Measurements from ENCODE around the gene ATOX1.
"Not testable (repeated sequence)": the region's sequence is repeated elsewhere in the genome, so short reads cannot be mapped to it uniquely, and the experiment has no call there.

The ATOX1 gene, protein sequence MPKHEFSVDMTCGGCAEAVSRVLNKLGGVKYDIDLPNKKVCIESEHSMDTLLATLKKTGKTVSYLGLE

GRCh38 chr5:151758430-151759241, at the start of gene ATOX1:
ATOX1 (minus strand) TSS chr5:151758631; CDS start chr5:151758551, 80 bp downstream.
- peak; percentile 99 for ATAC-seq
- Mint-ChIP-seq H3K9me3 (no peaks in the 10 kb centered on the region), H3K4me3 (peak within 1 kb of the TSS; percentile 96), H3K27ac (peak within 1 kb of the TSS; percentile 95), H3K27me3 (no peaks in the 10 kb centered on the region), H3K4me1 (peaks cover 47% of the 10 kb centered on the region), H3K36me3 (peaks cover 2% of the 10 kb centered on the region)

DNA sequence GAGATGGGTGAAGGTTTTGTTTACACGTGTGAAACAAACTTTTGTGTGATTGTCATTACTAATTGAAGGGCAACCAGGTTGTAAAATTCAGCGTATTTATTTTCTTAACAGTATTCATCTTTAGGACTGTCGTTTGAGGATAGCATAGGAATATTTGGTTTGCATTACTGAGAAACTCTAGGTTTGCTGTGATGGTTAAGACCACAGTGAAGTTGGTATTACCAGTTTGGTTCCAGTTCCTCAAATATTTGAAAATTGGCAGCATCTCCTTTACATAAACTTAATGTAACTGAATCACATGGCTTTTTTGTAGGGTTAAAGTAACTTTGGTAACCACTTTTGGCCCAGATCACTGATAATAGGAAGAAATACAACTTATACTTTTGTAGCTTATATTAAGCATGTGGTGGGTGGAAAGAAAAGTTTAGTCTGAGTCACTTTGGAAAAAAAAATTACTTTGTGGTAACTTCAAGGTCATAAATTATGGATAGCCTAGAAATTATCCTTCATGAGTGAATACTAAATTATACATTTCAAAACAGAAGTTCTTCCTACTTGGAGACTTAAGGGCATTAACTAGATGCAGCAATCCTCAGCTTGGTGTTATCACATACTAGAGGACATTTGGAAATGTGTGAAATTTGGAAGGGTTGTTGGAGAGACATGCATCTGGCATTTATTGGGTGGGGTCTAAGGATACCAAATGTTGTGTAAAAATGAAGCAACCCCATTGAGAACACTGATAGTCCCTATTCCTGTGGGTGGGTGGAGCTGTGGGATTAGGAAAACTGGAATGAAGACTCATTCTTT, 47.2 kb upstream of the ATOX1 start:
- Mint-ChIP-seq H3K36me3 (peaks cover 78% of the 10 kb centered on the region), H3K9me3 (no peaks in the 10 kb centered on the region), H3K4me3 (no peak overlapping the region), H3K4me1 (peaks cover 18% of the 10 kb centered on the region), H3K27ac (no peak overlapping the region), H3K27me3 (no peaks in the 10 kb centered on the region)
- ATAC-seq: no peak

DNA sequence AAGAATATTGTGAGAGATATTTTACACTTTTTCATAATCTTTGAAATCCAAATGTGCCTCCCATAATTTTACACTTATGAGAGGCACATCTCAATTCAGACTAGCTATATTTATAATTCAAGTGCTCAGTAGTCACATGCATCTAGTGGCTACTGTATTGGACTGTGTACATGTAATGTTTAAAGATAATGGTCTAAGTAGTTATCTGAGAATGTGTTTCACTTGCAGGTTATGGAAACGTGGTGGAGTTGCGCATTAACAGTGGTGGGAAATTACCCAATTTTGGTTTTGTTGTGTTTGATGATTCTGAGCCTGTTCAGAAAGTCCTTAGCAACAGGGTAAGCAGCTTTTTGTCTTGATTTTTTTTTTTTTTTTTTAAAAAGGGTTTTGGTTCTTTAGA, 42.1 kb upstream of the ATOX1 start:
- no peak overlapping the region for H3K27ac Mint-ChIP-seq
- H3K9me3 Mint-ChIP-seq: no peaks in the 10 kb centered on the region
- no peak for ATAC-seq
- no peak overlapping the region for H3K4me3 Mint-ChIP-seq
- H3K4me1 Mint-ChIP-seq: peaks cover 21% of the 10 kb centered on the region
- H3K36me3 Mint-ChIP-seq: peaks cover 68% of the 10 kb centered on the region
- H3K27me3 Mint-ChIP-seq: no peaks in the 10 kb centered on the region

GRCh38 chr5:151799407-151799806, 41.0 kb upstream of the ATOX1 start:
- H3K27ac Mint-ChIP-seq: no peak overlapping the region
- H3K4me3 Mint-ChIP-seq: no peak overlapping the region
- H3K9me3 Mint-ChIP-seq: no peaks in the 10 kb centered on the region
- ATAC-seq: no peak
- H3K4me1 Mint-ChIP-seq: peaks cover 15% of the 10 kb centered on the region
- no peaks in the 10 kb centered on the region for H3K27me3 Mint-ChIP-seq
- peaks cover 66% of the 10 kb centered on the region for H3K36me3 Mint-ChIP-seq

- H3K36me3 Mint-ChIP-seq: peaks cover 64% of the 10 kb centered on the region
- peak overlapping the region; percentile 36 for H3K27ac Mint-ChIP-seq
- no peak for ATAC-seq
- H3K9me3 Mint-ChIP-seq: no peaks in the 10 kb centered on the region
- H3K27me3 Mint-ChIP-seq: no peaks in the 10 kb centered on the region
- no peak overlapping the region for H3K4me3 Mint-ChIP-seq
- H3K4me1 Mint-ChIP-seq: peaks cover 15% of the 10 kb centered on the region
Measured at GRCh38 chr5:151798674-151799073, 40.2 kb upstream of the ATOX1 start.

GRCh38 chr5:151795426-151795825, 37.0 kb upstream of the ATOX1 start:
- H3K36me3 Mint-ChIP-seq: peaks cover 52% of the 10 kb centered on the region
- no peaks in the 10 kb centered on the region for H3K9me3 Mint-ChIP-seq
- H3K4me3 Mint-ChIP-seq: no peak overlapping the region
- H3K4me1 Mint-ChIP-seq: peaks cover 15% of the 10 kb centered on the region
- H3K27me3 Mint-ChIP-seq: no peaks in the 10 kb centered on the region
- ATAC-seq: no peak
- H3K27ac Mint-ChIP-seq: no peak overlapping the region

DNA sequence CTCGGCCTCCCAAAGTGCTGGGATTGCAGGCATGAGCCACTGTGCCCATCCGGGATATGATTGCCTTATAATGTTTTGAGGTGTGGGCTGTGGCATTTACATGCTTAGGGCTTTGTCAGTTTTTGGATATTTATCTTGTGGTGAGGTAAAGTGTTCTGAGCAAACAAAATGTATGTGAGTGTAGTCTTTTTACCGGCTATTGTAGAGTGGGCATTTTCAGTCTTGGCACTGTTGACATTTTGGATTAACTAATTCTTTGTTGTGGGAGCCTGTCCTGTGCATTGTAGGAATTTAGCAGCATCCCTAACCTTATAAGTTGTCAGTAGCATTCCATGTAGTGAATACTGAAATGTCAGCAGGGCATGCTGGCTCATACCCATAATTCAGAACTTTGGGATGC, 34.9 kb upstream of the ATOX1 start:
- Mint-ChIP-seq H3K4me1 (peaks cover 6% of the 10 kb centered on the region), H3K9me3 (no peaks in the 10 kb centered on the region), H3K27me3 (no peaks in the 10 kb centered on the region), H3K36me3 (peaks cover 54% of the 10 kb centered on the region), H3K4me3 (no peak overlapping the region), H3K27ac (no peak overlapping the region)
- ATAC-seq: no peak

- H3K4me3 Mint-ChIP-seq: no peak overlapping the region
- H3K27me3 Mint-ChIP-seq: no peaks in the 10 kb centered on the region
- peaks cover 18% of the 10 kb centered on the region for H3K4me1 Mint-ChIP-seq
- peaks cover 43% of the 10 kb centered on the region for H3K36me3 Mint-ChIP-seq
- ATAC-seq: no peak
- H3K27ac Mint-ChIP-seq: no peak overlapping the region
- no peaks in the 10 kb centered on the region for H3K9me3 Mint-ChIP-seq
Measured at GRCh38 chr5:151787817-151788216, 29.4 kb upstream of the ATOX1 start.

DNA sequence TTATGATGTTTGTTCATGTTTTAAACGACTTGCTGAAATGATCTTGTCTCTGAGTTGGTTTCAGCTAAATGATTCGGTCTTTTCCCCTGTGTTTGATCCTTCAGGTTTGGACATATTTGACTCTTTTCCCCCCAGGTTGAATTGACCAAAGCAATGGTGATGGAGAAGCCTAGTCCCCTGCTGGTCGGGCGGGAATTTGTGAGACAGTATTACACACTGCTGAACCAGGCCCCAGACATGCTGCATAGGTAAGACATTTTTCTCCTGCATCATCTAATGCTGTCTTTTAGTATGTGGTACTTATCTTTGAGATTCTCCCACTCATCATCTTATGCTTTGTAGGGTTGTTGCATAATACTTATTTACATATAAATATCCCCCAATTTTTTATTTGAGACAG, 28.0 kb upstream of the ATOX1 start:
- Mint-ChIP-seq H3K27me3 (no peaks in the 10 kb centered on the region), H3K9me3 (no peaks in the 10 kb centered on the region), H3K4me3 (no peak overlapping the region), H3K36me3 (peaks cover 36% of the 10 kb centered on the region), H3K27ac (no peak overlapping the region), H3K4me1 (peaks cover 20% of the 10 kb centered on the region)
- no peak for ATAC-seq

GRCh38 chr5:151784141-151784540, 25.7 kb upstream of the ATOX1 start:
- H3K4me1 Mint-ChIP-seq: peaks cover 41% of the 10 kb centered on the region
- no peak for ATAC-seq
- no peaks in the 10 kb centered on the region for H3K9me3 Mint-ChIP-seq
- peak overlapping the region; percentile 32 for H3K27ac Mint-ChIP-seq
- no peak overlapping the region for H3K4me3 Mint-ChIP-seq
- peaks cover 25% of the 10 kb centered on the region for H3K36me3 Mint-ChIP-seq
- no peaks in the 10 kb centered on the region for H3K27me3 Mint-ChIP-seq

- H3K4me3 Mint-ChIP-seq, H3K27ac Mint-ChIP-seq, ATAC-seq, H3K9me3 Mint-ChIP-seq, H3K27me3 Mint-ChIP-seq: not testable (repeated sequence)
- peaks cover 46% of the 10 kb centered on the region for H3K4me1 Mint-ChIP-seq
- peaks cover 25% of the 10 kb centered on the region for H3K36me3 Mint-ChIP-seq
Measured at GRCh38 chr5:151783664-151784063, 25.2 kb upstream of the ATOX1 start.

GRCh38 chr5:151781201-151781600, 22.8 kb upstream of the ATOX1 start:
- Mint-ChIP-seq H3K9me3 (no peaks in the 10 kb centered on the region), H3K4me3 (no peak overlapping the region)

DNA sequence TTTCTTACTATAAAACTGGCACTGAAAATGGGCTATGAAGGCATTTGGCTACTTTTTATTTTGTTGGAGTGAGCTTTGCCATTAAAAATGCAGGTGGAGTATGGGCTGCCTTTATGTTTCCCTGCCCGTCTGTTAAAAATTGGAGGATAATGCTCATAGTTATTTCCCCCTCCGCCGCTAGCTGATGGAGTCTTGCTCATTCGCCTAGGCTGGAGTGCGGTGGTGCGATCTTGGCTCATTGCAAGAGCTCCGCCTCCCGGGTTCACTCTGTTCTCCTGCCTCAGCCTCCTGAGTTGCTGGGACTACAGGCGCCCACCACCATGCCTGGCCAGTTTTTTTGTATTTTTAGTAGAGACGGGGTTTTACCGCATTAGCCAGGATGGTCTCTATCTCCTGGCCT, 21.9 kb upstream of the ATOX1 start:
- no peak for ATAC-seq
- Mint-ChIP-seq H3K4me3 (no peak overlapping the region), H3K27me3 (no peaks in the 10 kb centered on the region), H3K27ac (peak overlapping the region; percentile 56), H3K9me3 (no peaks in the 10 kb centered on the region), H3K4me1 (peaks cover 63% of the 10 kb centered on the region), H3K36me3 (peaks cover 36% of the 10 kb centered on the region)

More at GRCh38 chr5:151781201-151781600, 22.8 kb upstream of the ATOX1 start:
- peaks cover 33% of the 10 kb centered on the region for H3K36me3 Mint-ChIP-seq
- no peak for ATAC-seq
- peaks cover 63% of the 10 kb centered on the region for H3K4me1 Mint-ChIP-seq
- H3K27ac Mint-ChIP-seq: no peak overlapping the region
- H3K27me3 Mint-ChIP-seq: no peaks in the 10 kb centered on the region

DNA sequence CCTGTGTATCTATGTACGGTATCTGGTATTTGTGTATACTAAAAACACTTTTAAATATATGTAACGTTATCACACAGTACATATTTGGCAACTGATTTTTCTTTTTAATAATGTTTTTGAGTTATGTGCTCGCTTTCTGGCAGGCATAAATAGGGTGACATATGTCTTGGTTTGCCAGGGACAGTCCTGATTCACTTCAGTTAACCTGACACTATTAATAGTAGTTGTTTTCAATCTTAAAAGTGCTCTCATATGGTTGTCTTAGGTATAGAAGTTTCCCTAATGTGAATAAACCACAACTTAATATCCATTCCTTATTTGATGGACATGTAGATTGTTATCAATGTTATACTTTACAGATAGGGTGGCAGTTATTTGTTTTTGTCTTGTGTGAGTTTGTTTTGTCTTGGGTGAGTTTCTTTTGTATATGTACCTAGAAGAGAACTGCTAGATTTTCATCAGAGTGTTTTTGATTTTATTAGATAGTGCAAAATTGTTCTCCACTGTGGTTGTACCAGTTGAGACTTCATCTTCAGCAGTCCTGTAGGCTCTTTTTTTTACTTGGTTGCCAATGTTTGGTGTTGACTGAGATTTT, 21.2 kb upstream of the ATOX1 start:
- Mint-ChIP-seq H3K36me3 (peaks cover 36% of the 10 kb centered on the region), H3K4me3 (peak overlapping the region; percentile 41), H3K27me3 (no peaks in the 10 kb centered on the region), H3K27ac (peak overlapping the region; percentile 56), H3K9me3 (no peaks in the 10 kb centered on the region), H3K4me1 (peaks cover 64% of the 10 kb centered on the region)
- ATAC-seq: no peak

- H3K4me3 Mint-ChIP-seq: peak overlapping the region; percentile 30
- no peaks in the 10 kb centered on the region for H3K9me3 Mint-ChIP-seq
- peaks cover 36% of the 10 kb centered on the region for H3K36me3 Mint-ChIP-seq
- no peak for ATAC-seq
- peaks cover 70% of the 10 kb centered on the region for H3K4me1 Mint-ChIP-seq
- peak overlapping the region; percentile 19 for H3K27ac Mint-ChIP-seq
- no peaks in the 10 kb centered on the region for H3K27me3 Mint-ChIP-seq
Measured at GRCh38 chr5:151775025-151775606, 16.7 kb upstream of the ATOX1 start.
